ENCODE measurements around the gene ERVFRD-1.

- TF ChIP-seq CTCF (conservative IDR thresholded peaks at IDR 0.05 in 1 of 2, IDR thresholded peaks at IDR 0.05 in 1 of 2; ENCODE audit: extremely low read depth in 1 of 2, insufficient read depth in 1 of 2, low read depth in 1 of 2, low read length in 2 of 2) (no peak), EZH2 (IDR thresholded peaks at IDR 0.05; ENCODE audit: borderline replicate concordance, low read length) (no peak)
Measured at GRCh38 chr6:11160199-11160598, 48.7 kb upstream of the ERVFRD-1 start.

Measured in mammary epithelial cell (primary cell).